ENCODE measurements around the gene FTO.
"Not testable (repeated sequence)": the region's sequence is repeated elsewhere in the genome, so short reads cannot be mapped to it uniquely, and the experiment has no call there.

FTO gene

DNA sequence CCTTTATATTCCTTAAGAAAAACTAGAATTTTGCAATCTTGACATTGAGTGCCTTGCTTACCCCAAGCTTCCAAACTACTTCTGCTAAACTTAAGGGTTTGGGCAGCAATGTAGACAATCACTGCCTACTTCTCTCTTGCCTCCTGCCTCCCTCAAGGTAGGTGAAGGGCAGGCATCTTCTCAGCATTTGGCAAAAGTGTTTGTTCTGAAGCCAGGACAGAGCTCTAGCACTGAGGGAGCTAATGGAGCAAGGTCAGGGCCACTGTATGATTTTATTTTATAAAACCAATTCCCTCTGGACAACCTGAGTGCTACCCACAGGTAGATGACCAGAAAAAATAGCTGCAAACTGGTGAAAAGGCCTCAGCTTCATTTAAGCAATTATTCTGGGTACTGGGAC, 470.8 kb downstream of the FTO start:
- DNase-seq (ENCODE audit: low spot score), result no peak
- no peak for FAIRE-seq

DNA sequence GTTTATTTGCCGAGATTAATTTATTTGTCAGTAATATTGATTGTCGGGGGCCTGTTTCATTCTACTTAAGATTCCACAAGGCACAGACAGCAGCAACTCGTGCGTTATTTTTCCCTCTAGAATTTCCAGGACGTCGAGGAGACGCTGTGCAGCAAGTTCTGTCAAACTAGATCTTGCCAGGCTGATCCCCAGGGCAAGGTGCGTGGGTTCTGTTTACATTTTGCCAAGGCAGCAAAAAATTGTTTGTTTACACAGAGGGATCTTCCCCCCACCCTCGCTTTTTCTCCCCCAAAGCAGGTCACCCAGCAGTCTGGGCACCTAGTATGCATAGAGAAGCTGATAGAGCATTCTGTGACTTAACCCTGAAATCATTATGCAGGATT, 471.2 kb downstream of the FTO start:
- no peak for DNase-seq (ENCODE audit: low spot score)
- FAIRE-seq, result no peak

DNA sequence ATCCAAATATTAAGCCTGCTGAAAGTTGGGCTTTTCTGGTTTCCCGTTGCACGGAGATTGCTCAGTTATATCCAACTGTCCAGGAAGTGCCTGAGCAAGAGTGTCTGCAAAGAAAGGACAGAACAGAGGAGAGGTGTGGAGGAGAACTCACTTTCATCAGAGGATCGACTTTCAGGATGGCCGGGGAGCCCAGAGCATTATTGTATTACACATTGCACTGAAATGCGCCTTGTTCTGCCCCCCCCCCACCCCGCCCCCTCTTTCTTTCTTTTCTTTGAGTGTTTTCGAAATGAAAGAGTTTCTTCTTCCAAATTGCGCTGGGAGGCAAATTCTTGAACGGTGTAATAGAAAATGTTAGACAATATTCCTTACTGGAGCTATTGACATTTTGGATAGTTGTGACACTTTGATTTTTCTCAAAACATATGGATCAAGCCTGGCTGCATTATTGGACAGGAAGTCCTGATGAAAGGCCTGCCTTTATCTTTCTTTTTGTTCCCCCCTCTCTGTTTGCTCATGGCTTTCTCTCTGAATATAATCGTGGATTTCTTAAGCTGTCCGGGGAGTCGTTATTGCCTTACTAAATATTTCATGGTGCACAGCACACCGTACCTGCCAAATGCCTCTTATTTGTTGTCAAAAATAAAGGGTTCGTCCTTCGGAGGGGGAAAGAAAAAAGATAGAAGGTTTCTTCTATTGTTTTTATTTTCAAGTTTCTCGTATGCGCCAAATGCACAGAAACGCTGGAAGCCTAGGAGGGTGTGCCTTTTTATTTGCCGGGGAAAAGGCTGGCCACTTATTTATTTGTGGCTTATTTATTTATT, 471.8 kb downstream of the FTO start:
- DNase-seq (ENCODE audit: low spot score), result peak; percentile 17

DNA sequence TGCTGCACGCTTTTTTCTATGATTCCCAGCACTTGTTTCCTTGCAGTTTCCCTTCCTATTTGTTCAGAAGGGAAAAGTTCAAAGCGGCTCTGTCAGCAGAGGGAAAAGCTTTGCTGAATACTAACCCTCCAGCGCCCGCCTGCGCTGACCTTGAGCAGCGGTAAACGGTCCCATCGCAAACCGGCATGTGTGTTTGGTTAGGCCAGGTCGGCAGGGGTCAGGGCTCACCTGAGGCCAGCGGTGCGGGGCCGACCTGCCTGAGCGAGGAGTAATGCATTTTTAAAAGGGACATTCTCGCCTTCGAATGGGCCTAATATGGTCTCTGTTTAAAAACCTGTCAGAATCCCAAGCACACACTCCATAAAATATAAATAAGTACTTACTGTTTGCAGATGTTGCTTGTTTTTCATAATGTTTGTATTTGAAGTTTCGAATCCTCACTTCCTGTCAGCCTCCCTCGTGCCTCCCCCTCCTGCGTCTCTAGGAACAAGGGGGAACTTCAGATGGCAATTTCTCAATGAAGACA, 472.5 kb downstream of the FTO start:
- DNase-seq (ENCODE audit: low spot score) (no peak), FAIRE-seq (no peak)

More for the DNA sequence above, 471.8 kb downstream of the FTO start:
- no peak for FAIRE-seq

DNA sequence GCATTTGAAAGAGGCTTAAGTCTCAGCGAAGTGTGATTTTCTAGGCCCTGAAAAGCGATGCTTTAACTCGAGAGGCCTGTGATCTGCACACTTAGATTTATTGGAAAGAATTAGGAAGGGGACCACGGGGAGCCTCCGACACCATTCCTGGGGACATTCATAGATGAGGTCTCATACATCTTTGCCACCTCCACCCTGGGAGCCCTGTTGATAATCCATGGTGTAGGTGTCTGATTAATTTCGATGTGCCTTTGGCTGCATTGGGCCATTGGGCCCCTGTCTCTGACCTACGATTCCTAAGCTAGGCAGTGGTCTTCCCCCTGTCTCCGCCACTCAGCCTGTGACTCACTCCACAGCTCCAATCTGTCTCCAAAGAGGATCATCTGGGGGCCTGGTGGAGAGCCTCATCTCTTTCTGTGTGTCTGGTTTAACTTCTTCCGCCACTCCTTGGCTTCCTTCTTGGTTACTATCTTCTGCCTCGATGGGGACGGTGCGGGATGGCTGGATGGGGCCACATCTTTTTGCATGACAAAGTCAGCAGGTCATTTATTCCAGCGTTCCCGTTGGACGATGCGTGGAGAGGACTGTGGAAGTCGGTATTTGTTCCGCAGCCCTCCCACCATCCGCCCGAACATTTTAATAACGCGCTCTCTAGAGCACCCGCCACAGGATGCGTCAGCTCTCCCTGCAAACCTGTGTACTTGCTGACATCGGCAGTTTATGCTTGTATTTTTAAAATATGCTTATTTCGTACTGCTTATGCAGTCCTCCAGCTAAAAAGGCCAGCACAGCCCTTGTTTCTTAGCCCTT, 473.3 kb downstream of the FTO start:
- DNase-seq (ENCODE audit: low spot score) (no peak), FAIRE-seq (no peak)

DNA sequence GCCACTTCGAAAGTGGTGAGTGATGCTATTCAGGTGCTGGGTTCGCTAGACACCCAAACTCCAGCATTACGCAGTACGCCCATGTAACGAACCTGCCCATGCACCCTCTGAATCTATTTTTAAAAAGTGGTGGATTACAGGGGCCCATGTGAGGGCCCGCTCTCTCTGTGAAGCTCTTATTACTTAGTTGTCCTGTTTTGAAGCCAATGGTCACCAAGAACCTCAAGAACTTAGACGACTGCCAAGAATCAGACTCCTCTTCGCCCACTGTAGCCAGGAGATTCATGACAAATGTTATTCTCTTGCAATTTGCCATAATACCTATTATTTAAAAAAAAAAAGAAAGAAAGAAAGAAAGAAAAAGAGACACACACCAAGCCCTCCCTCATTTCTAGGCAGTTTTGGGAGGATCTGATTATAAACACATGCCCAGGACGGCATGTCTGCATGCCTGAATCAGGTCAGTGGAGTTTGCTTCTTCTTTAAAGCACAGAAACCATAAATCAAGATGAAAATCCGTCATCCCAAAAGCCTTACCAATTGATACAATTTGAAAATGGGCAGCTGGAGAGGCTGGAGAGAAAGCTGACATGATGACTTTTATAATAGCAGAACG, 474.0 kb downstream of the FTO start:
- DNase-seq (ENCODE audit: low spot score), result no peak
- no peak for FAIRE-seq

DNA sequence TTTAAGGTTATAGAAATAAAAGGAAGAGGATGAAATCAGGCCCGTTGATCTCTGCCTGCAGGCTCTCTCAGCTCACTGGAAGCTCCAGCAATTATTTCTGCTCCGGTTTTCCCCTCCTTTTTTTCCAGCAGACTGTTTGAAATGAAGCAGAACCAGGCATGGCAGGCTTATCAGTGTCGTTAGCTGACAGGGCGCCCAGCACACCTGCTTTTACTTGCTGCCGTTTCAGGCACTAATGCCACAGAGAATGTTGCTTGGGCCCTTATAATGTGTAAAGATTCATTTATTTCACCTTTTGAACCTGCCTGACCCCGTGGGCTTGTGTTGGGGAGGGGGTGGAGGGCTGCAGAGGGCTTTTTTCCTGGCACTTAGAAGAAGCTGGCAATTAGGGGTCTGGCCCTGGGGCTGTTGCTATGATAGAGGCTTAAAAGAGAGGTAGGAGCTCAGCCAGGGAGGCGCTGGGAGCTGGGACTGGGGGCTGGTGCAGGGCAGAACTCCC, 474.6 kb downstream of the FTO start:
- no peak for FAIRE-seq

DNA sequence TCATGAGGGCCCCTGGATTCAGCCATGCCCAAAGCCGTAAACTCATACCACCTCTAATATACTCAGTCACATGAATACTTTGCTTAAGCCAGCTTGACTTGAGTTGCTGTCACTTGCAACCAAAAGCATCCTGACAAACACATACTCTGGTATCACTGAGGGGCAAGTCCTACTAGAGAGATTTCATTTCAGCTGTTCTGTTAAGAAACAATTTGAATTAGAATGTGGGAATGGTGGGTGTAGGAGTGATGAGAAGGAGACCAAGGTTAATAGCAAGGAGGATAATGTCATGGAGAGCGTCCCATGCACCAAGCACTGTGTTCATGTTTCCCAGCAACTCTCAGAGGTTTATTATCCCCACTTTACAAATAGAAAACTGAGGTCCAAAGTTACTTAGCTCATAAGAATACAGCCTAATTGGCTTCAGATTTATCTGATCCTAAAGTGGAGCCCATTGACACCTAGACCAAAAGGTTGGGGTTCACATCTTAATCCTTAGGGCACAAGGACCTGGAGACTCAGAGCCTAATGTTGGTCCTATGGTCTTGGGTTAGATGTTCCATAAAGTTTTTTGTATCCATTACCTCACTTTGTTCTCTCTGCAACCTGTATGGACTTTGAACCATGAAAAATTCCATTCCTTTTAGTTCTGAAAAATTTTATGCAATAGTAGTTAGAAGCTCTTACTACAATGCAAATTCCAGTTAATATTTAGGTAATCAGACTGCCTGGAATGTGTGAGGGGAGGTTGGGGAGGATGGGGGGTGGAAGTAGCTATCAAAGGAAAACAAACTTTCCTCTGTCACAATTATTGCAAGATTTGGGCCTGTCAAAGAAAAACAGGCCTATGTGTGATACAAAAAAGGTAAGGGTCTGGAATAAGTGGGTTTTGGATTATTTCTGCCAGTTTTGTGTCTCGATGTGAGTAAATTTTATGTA, 476.7 kb downstream of the FTO start:
- DNase-seq (ENCODE audit: low spot score) (no peak), FAIRE-seq (no peak)

More for the DNA sequence above, 474.6 kb downstream of the FTO start:
- no peak for DNase-seq (ENCODE audit: low spot score)

DNA sequence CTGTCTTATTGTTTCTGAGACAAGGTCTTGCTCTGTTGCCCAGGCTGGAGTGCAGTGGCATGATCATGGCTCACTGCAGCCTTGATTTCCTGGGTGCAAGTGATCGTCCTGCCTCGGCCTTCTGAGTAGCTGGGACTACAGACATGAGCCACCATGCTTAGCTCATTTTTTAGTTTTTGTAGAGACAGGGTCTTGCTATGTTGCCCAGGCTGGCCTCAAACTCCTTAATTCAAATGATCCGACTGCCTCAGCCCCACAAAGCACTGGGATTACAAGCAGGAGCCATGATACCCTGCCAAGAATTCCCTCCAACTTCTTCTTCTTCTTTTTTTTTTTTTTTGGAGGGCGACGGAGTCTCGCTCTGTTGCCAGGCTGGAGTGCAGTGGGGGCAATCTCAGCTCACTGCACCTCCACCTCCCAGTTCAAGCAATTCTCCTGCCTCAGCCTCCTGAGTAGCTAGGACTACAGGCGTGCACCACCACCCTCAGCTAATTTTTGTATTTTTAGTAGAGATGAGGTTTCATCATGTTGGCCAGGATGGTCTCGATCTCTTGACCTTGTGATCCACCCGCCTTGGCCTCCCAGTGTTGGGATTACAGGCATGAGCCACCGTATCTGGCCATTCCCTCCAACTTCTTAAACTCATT, 477.9 kb downstream of the FTO start:
- not testable (repeated sequence) for DNase-seq (ENCODE audit: low spot score); FAIRE-seq

DNA sequence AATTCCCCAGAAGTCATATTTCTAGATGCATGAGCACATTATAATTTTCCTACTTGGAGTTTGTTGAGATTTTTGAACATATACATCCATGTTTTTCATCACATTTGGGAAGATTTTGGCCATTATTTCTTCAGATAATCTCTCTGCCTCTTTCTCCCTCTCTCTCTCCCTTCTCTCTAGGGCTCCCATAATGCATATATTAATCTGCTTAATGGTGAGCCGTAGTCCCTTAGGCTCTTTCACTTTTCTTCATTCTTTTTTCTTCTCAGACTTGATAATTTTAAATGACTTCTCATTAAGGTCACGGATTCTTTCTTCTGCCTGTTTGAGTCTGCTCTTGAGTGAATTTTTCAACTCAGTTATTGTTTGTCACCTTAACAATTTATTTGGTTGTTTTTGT, 481.1 kb downstream of the FTO start:
- no peak for DNase-seq (ENCODE audit: low spot score)
- FAIRE-seq, result no peak

DNA sequence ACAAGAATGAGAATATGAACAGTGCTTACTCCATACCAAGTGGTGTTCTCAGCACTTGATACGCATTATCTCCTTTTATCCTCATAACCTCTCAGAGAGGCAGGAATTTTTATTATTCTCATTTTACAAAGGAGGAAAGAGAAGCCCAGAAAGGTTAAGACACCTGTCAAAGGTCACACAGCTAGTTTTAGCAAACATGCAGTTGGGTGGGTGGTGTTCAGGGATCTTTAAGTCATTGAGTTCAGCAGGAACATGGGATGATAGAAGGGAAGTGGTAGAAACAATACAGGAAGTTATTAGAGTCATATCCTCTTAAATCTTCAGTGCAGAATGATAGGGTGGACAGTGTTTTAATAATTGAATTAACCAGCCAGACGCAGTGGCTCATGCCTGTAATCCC, 487.2 kb downstream of the FTO start:
- no peak for FAIRE-seq
- DNase-seq (ENCODE audit: low spot score), result no peak

DNA sequence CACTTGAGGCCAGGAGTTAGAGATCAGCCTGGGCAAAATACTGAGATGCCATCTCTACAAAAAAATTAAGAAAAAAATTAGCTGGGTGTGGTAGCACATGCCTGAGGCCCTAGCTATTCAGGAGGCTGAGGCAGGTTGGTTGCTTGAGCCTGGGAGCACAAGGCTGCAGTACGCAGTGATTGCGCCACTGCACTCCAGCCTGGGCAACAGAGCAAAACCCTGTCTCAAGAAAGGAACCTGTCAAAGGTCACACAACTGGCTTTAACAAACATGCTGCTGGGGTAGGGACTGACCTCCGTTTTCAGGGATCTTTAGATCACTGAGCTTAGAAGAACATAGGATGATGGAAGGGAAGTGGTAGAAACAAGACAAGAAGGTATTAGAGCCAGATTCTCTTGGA, 487.6 kb downstream of the FTO start:
- FAIRE-seq, result no peak
- no peak for DNase-seq (ENCODE audit: low spot score)

DNA sequence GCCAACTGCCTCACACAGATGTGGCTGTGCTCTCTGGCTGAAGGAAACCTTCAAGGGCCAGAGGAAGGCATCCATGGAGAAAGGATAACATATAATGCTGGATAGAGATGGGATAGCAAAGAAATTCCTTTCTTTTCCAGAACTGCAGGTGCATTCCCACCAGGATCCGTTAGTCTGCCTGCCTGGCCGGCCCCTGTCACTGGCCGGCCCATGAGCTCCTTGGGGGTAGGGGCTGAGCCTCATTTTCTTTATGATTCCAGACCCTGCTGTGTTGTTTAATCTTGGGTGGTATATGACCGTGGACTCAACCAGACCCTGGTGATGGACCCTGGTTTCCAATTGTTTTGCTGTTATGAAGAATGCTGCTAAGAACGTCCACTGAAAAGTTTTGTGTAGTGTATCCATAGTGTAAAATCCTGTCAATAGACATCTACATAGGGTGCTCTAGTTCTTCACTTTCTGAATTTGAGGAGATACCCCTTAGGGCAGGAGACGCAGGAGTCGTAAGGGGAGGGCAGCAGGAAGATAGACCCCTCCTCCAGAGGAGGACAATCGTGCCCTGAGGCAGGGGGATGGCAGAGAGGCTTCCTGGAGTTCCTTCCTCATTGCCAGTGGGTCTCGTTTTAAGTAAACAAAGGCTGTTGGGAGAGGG, 489.2 kb downstream of the FTO start:
- DNase-seq (ENCODE audit: low spot score), result no peak
- FAIRE-seq, result no peak

DNA sequence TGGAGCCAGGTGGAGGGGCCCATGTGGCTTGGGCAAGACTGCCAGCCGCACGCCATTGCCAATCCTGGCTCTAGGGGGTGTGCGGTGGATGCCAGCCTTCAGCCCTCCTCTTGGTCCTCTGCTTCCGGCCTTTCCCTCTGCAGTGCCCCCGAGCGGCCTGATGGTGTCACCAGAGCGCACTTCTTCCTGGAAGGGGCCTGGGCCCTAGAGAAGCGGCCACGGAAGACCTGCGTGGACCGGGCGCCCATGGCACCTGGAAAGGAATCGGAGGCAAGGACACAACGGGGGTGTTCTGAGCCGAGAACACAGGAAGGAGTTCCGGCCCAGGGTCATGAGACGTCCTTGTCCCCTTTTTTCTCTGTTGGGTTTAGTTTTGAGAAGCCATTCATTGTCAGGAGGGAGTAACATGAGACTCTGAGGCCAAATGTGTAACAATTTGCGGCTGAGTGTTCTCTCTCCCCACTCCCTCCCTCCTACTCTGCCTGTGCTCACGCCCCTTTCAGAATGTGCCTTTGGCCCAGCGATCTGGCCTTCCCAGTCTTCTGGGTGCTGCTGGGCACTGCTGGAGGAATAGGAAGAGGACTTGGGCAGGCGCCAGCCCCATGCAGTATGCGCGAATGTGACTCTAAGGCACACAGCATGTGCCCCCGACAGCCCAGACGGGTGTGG, 489.8 kb downstream of the FTO start:
- no peak for FAIRE-seq

DNA sequence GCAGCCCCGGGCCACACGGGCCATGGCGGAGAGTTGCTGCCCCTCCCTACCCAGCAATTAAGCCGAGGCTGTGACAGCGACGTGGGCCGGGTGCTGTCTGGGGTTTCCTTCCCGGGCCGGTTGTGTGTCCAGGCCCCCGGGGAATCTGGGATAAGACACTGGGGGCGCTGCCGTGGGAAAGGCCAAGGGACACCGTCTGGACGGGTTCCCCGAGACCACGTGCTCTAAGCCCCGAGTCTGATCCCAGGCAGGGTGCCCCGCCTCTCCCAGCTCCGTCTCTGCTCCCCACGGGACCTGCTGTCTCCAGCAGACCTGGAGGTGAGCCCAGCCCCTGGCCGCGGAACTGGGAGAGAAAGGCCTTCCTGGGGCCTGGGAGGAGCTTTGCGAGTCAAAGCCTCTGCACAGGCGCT, 490.4 kb downstream of the FTO start:
- no peak for DNase-seq (ENCODE audit: low spot score)
- FAIRE-seq, result no peak

More for the DNA sequence above, 489.8 kb downstream of the FTO start:
- DNase-seq (ENCODE audit: low spot score), result peak; percentile 84

DNA sequence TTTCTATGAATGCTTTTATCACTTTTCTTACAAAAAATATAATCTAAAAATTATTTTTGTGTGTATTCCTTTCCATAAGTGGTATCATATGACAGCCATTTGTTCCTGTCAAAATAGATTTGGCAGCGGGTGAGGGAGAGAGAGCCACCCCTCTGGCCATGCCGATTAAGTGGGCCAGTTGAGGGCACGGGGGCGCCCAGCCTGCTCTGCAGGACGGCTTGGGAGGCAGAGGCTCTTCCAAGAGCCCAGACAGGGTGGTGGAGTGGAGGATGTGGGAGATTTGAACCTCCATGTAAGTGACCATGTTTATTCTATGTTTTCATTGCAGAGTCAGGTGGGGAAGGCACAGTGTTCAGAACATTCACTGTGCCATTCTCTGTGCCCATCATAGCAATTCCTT, 493.8 kb downstream of the FTO start:
- FAIRE-seq (no peak), DNase-seq (ENCODE audit: low spot score) (no peak)

DNA sequence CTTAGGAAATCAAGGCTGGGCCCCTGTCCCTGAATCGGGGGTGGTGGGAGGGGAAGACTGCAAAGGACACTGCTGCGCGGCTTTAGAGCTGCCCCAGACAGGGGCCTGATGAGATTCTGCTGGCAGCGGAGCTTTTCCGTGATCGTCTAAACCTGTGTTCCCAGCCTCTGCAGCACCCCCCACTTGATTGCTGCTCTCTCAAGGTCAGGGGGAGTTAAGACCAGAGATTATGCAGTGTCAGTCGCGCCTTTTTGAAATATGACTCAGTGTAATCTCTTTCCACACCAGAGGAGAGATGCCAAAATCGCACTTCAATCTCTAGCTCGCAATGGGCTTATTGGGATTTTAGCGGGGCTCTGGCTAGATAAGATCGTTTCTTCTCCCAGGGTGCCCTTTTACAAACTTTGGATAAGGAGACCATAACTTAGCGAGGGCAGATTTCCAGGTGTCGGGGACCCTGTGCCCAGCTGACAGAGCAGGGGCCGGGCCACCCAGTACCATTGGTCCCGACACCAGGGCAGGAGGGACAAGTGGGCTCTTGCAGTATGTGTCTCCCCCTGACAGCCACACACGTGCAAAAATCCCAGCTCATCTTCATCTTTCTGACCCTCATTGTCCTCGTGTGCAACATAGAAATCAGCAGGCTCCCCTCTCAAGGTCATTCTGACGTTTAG, 495.7 kb downstream of the FTO start:
- no peak for FAIRE-seq
- DNase-seq (ENCODE audit: low spot score), result no peak

DNA sequence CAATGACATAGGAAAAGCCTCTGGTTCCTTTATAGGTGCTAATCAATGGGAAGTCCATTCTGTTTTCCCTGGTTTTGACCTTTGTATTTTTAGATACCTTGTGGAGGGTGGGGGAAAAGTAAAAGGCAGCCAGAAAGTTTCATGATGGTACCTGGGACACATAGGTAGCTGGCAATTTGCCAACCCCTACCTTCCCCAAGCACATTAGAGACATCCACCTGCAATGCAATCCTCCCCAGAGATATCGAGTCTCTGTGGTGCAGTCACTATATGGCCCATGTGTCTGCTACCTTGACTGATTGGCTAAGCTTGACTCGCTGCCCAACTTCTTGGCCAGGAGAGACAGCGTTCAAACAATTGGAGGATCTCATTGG, 496.2 kb downstream of the FTO start:
- DNase-seq (ENCODE audit: low spot score) (no peak), FAIRE-seq (no peak)

DNA sequence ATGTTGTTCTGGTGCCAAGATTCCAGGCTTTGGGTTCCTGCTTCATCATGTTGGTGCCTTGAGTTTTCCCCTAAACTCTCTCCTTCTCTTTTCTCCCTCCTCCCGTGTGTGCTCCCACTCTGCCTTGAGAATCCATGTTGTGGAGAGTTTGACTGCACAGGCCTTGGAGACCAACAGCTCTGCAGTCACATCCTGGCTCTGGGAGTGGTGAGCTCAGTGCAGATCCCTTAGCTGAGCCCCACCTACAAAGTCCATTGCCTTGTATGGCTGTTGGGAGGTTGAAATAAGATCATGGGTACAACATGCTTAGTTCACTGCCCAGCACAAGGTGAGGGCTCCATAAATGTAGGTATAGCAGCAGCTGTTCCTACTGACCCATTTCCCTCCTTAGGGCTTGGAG, 496.8 kb downstream of the FTO start:
- DNase-seq (ENCODE audit: low spot score), result no peak
- no peak for FAIRE-seq
